B cell (primary cell): Measurements from ENCODE around the gene SYTL4.

Experiments
- EZH2 ChIP-seq: IDR thresholded peaks from 2 replicates; pipeline ENCODE4 v1.6.1; 2012; ENCODE audit warnings: borderline replicate concordance, low read depth, mild to moderate bottlenecking, moderate library complexity, low read length; ENCODE audit not compliant: insufficient read depth, poor library complexity, severe bottlenecking
- TF ChIP-seq, protein P1 (sequence below): fragments of 200-600 bp; IDR thresholded peaks from one replicate; pipeline ENCODE4 v1.8.0; 2022; ENCODE audit warnings: antibody characterized with exemption, mild to moderate bottlenecking

DNA sequence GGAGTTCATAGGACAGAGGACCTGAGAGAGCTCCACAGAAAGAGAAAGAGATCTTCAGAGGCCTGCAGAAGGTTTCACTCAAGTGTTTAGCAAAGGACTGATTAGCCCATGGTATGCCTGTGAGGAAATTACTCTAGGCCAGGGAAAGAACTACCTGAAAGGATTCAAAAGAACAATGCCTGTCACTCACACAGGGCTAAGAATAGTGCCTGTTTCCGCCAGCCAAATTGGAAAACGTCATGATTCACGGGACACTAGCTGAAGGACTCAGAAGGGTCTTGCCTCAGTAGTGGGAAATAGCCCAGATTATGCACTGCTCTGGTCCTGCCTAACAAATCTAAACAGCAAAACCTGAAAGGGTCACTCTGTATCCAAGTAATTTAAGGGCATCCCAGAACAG, 21.1 kb downstream of the SYTL4 start:
- TF ChIP-seq, protein P1, sequence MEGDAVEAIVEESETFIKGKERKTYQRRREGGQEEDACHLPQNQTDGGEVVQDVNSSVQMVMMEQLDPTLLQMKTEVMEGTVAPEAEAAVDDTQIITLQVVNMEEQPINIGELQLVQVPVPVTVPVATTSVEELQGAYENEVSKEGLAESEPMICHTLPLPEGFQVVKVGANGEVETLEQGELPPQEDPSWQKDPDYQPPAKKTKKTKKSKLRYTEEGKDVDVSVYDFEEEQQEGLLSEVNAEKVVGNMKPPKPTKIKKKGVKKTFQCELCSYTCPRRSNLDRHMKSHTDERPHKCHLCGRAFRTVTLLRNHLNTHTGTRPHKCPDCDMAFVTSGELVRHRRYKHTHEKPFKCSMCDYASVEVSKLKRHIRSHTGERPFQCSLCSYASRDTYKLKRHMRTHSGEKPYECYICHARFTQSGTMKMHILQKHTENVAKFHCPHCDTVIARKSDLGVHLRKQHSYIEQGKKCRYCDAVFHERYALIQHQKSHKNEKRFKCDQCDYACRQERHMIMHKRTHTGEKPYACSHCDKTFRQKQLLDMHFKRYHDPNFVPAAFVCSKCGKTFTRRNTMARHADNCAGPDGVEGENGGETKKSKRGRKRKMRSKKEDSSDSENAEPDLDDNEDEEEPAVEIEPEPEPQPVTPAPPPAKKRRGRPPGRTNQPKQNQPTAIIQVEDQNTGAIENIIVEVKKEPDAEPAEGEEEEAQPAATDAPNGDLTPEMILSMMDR = no peak
- TF ChIP-seq EZH2 = no peak
